ENCODE data around the gene PRICKLE1.

DNA sequence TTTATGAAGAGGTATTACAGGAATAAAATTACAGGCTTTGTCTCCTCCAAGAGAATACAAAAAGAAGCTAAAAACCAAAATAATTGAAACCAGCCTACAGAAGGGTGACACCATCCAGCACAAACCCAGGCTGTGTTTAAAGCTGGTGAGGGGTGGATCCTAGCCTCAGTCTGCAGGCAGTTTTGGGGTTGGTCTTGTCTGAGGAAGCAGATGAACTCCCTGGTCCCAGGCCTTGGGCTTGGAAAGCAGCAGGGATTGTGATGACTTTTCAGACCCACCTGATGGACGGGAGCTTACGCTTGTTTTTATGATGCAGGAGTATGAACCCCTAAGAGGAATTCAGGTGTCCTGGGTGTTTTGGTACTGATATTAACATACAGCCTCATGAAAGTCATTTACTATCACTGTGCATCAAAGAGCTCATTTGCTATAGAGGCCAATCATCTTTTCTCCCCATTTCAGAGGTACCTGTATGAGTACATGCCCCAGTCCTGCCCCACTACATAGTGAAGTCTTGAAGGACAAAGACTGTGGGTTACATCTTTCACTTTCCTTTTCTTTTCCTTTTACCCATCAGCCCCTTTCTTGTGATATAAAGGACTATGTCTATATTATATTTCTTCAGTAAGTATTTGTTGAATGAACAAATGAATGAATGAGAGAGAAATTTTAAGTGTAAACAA is 18.1 kb downstream of the PRICKLE1 start:
- TF ChIP-seq, protein P1, sequence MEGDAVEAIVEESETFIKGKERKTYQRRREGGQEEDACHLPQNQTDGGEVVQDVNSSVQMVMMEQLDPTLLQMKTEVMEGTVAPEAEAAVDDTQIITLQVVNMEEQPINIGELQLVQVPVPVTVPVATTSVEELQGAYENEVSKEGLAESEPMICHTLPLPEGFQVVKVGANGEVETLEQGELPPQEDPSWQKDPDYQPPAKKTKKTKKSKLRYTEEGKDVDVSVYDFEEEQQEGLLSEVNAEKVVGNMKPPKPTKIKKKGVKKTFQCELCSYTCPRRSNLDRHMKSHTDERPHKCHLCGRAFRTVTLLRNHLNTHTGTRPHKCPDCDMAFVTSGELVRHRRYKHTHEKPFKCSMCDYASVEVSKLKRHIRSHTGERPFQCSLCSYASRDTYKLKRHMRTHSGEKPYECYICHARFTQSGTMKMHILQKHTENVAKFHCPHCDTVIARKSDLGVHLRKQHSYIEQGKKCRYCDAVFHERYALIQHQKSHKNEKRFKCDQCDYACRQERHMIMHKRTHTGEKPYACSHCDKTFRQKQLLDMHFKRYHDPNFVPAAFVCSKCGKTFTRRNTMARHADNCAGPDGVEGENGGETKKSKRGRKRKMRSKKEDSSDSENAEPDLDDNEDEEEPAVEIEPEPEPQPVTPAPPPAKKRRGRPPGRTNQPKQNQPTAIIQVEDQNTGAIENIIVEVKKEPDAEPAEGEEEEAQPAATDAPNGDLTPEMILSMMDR (IDR thresholded peaks at IDR 0.05; ENCODE audit: extremely low read depth in 1 of 2, insufficient read depth in 1 of 2, low read depth in 1 of 2, low read length in 2 of 2): no peak
- TF ChIP-seq POLR2AphosphoS5 (IDR thresholded peaks at IDR 0.05; ENCODE audit: insufficient read depth, low read depth, low read length): no peak
- no peak for TF ChIP-seq POLR2A (IDR thresholded peaks at IDR 0.05; ENCODE audit: low read depth, low read length)
- TF ChIP-seq MYC (IDR thresholded peaks at IDR 0.05; ENCODE audit: low read depth, low read length): no peak
- no peak for TF ChIP-seq EZH2 (IDR thresholded peaks at IDR 0.05; ENCODE audit: borderline replicate concordance, low read depth, low read length, severe bottlenecking)
- no peak for TF ChIP-seq FOS (IDR thresholded peaks at IDR 0.05; ENCODE audit: borderline replicate concordance, insufficient read depth, low read length)
- TF ChIP-seq GATA2 (IDR thresholded peaks at IDR 0.05; ENCODE audit: insufficient read depth, insufficient read length, low read depth, low read length): no peak
- TF ChIP-seq JUN (IDR thresholded peaks at IDR 0.05; ENCODE audit: borderline replicate concordance, insufficient read depth, insufficient read length, low read depth): no peak

All from endothelial cell of umbilical vein (primary cell).